Retinal pigment epithelial cell (primary cell): ENCODE measurements around the gene KIF26A.

Experiments used
- DNase-seq: peaks from one replicate; pipeline ENCODE4 v3.0.0-alpha.2; 2010; ENCODE audit warnings: low read depth
- H3K4me3 ChIP-seq: 2 replicates; pipeline ENCODE4 v1.5.1; 2011; ENCODE audit warnings: mild to moderate bottlenecking, low read length, control low read depth, moderate library complexity
- CTCF ChIP-seq: conservative IDR thresholded peaks from 2 replicates; pipeline ENCODE4 v1.5.1; 2011; ENCODE audit warnings: low read depth, low read length, control low read depth, inconsistent platforms

KIF26A gene

GRCh38 chr14:104119488-104120251 lies 18.7 kb upstream of the KIF26A start:
- no peak for DNase-seq
- no peak overlapping the region for H3K4me3 ChIP-seq
- no peak for TF ChIP-seq CTCF

DNA sequence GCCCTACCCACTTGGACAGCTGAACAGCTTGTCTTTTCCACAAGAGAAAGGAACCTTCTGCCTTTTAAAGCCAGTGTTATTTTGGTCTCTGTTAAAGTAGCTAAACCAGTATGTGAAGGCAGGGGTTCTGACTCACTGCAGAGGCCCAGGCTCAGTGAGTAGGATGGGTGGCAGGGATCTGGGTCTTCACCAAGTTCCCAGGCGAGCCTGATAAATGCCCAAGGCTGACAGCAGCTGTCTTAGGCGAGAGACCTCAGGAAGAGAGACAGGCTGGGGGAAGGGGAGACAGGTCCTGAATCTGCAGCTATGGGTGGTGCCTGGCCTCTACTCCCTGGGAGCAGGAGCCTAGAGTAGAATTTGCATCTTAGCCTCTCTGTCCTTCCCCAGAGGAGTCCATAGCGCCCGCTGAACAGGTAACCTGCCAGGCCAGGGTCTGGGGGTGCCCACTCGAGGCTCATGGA lies 18.1 kb upstream of the KIF26A start:
- DNase-seq, result no peak
- TF ChIP-seq CTCF, result no peak
- H3K4me3 ChIP-seq, result no peak overlapping the region

GRCh38 chr14:104121142-104121541 lies 17.2 kb upstream of the KIF26A start:
- no peak for TF ChIP-seq CTCF
- DNase-seq, result no peak

GRCh38 chr14:104123879-104124278 lies 14.5 kb upstream of the KIF26A start:
- DNase-seq, result no peak

More at GRCh38 chr14:104121142-104121541, 17.2 kb upstream of the KIF26A start:
- no peak overlapping the region for H3K4me3 ChIP-seq

GRCh38 chr14:104125011-104125410 lies 13.4 kb upstream of the KIF26A start:
- no peak for TF ChIP-seq CTCF
- no peak for DNase-seq
- no peak overlapping the region for H3K4me3 ChIP-seq

More at GRCh38 chr14:104123879-104124278, 14.5 kb upstream of the KIF26A start:
- no peak overlapping the region for H3K4me3 ChIP-seq
- no peak for TF ChIP-seq CTCF

- no peak for TF ChIP-seq CTCF
- no peak for DNase-seq
- no peak overlapping the region for H3K4me3 ChIP-seq
Measured at GRCh38 chr14:104126753-104127152, 11.6 kb upstream of the KIF26A start.

- DNase-seq, result no peak
- no peak for TF ChIP-seq CTCF
- H3K4me3 ChIP-seq, result no peak overlapping the region
Measured at GRCh38 chr14:104128981-104129380, 9.4 kb upstream of the KIF26A start.
